ENCODE results near the gene MYO18A.

MYO18A gene

GRCh38 chr17:29103341-29103740 lies 76.9 kb downstream of the MYO18A start:
- H3K4me3 ChIP-seq (ENCODE audit: low read depth, low read length): no peak overlapping the region
- TF ChIP-seq CTCF (IDR thresholded peaks at IDR 0.05; ENCODE audit: control insufficient read depth, extremely low read depth, insufficient read depth): no peak
- no peak for DNase-seq (ENCODE audit: low read depth)

GRCh38 chr17:29102741-29103181 lies 77.4 kb downstream of the MYO18A start:
- H3K4me3 ChIP-seq (ENCODE audit: low read depth, low read length): no peak overlapping the region
- no peak for DNase-seq (ENCODE audit: low read depth)
- TF ChIP-seq CTCF (IDR thresholded peaks at IDR 0.05; ENCODE audit: control insufficient read depth, extremely low read depth, insufficient read depth): no peak

GRCh38 chr17:29102046-29102445 lies 78.2 kb downstream of the MYO18A start:
- no peak for TF ChIP-seq CTCF (IDR thresholded peaks at IDR 0.05; ENCODE audit: control insufficient read depth, extremely low read depth, insufficient read depth)
- DNase-seq (ENCODE audit: low read depth): no peak
- H3K4me3 ChIP-seq (ENCODE audit: low read depth, low read length): no peak overlapping the region

- H3K4me3 ChIP-seq (ENCODE audit: low read depth, low read length): no peak overlapping the region
- DNase-seq (ENCODE audit: low read depth): no peak
- TF ChIP-seq CTCF (IDR thresholded peaks at IDR 0.05; ENCODE audit: control insufficient read depth, extremely low read depth, insufficient read depth): no peak
Measured at GRCh38 chr17:29100296-29100695, 79.9 kb downstream of the MYO18A start.

- TF ChIP-seq CTCF (IDR thresholded peaks at IDR 0.05; ENCODE audit: control insufficient read depth, extremely low read depth, insufficient read depth): no peak
- no peak for DNase-seq (ENCODE audit: low read depth)
- no peak overlapping the region for H3K4me3 ChIP-seq (ENCODE audit: low read depth, low read length)
Measured at GRCh38 chr17:29099527-29099926, 80.7 kb downstream of the MYO18A start.

GRCh38 chr17:29096094-29096493 lies 84.1 kb downstream of the MYO18A start:
- no peak for DNase-seq (ENCODE audit: low read depth)
- no peak for TF ChIP-seq CTCF (IDR thresholded peaks at IDR 0.05; ENCODE audit: control insufficient read depth, extremely low read depth, insufficient read depth)
- no peak overlapping the region for H3K4me3 ChIP-seq (ENCODE audit: low read depth, low read length)

- no peak overlapping the region for H3K4me3 ChIP-seq (ENCODE audit: low read depth, low read length)
- TF ChIP-seq CTCF (IDR thresholded peaks at IDR 0.05; ENCODE audit: control insufficient read depth, extremely low read depth, insufficient read depth): no peak
- DNase-seq (ENCODE audit: low read depth): no peak
Measured at GRCh38 chr17:29095439-29095838, 84.8 kb downstream of the MYO18A start.

Data from LNCaP clone FGC (cell line).